Subcutaneous abdominal adipose tissue (tissue), 5 donors: Measurements from ENCODE around the gene STX10.
"Not testable (repeated sequence)": the region's sequence is repeated elsewhere in the genome, so short reads cannot be mapped to it uniquely, and the experiment has no call there.

Experiments
- H3K27ac ChIP-seq: one replicate; pipeline ENCODE4 v1.7.0; 2013; ENCODE audit warnings: low read depth, mild to moderate bottlenecking, inconsistent platforms, low read length, moderate library complexity
- H3K27me3 ChIP-seq, 5 donors: one replicate each; pipeline ENCODE4 v1.7.0; 2013; ENCODE audit warnings: low read length in 5 of 5, inconsistent platforms in 1 of 5; ENCODE audit not compliant: control insufficient read depth in 5 of 5, insufficient read depth in 4 of 5
- H3K36me3 ChIP-seq, 5 donors: one replicate each; pipeline ENCODE4 v1.7.0; 2013; ENCODE audit warnings: low read length in 5 of 5; ENCODE audit not compliant: control insufficient read depth in 5 of 5, insufficient read depth in 5 of 5
- H3K4me1 ChIP-seq, 5 donors: one replicate each; pipeline ENCODE4 v1.7.0; 2013; ENCODE audit warnings: low read length in 5 of 5, mild to moderate bottlenecking in 3 of 5, moderate library complexity in 1 of 5; ENCODE audit not compliant: control insufficient read depth in 5 of 5, insufficient read depth in 5 of 5
- H3K4me3 ChIP-seq, 5 donors: one replicate each; pipeline ENCODE4 v1.7.0; 2013; ENCODE audit warnings: low read length in 5 of 5, low read depth in 1 of 5
- H3K9ac ChIP-seq, 5 donors: one replicate each; pipeline ENCODE4 v1.7.0; 2013; ENCODE audit warnings: low read length in 5 of 5, mild to moderate bottlenecking in 4 of 5, moderate library complexity in 3 of 5
- H3K9me3 ChIP-seq, 5 donors: one replicate each; pipeline ENCODE4 v1.7.0; 2013; ENCODE audit warnings: low read length in 5 of 5; ENCODE audit not compliant: control insufficient read depth in 5 of 5
- donor health status: healthy.
- donor health status: healthy.
- donor health status: healthy.
- donor health status: healthy.
- donor health status: healthy.

The STX10 gene

GRCh38 chr19:13181747-13182388, 31.7 kb upstream of the STX10 start:
- Histone ChIP-seq H3K27ac (no peak overlapping the region), H3K27me3 (no peaks in the 10 kb centered on the region), H3K9me3 (no peaks in the 10 kb centered on the region), H3K36me3 (no peaks in the 10 kb centered on the region), H3K4me1 (peaks cover 0 to 14% (median 9%) of the 10 kb centered on the region in 5 donors), H3K4me3 (no peak overlapping the region), H3K9ac (peak overlapping the region in 1 of 5 donors; percentile 48)

GRCh38 chr19:13178291-13178690, 28.1 kb upstream of the STX10 start:
- H3K9me3 ChIP-seq, H3K36me3 ChIP-seq, H3K27me3 ChIP-seq, H3K9ac ChIP-seq, H3K27ac ChIP-seq, H3K4me3 ChIP-seq: not testable (repeated sequence)
- H3K4me1 ChIP-seq = peaks cover 0 to 15% (median 9%) of the 10 kb centered on the region in 5 donors

GRCh38 chr19:13177584-13177983, 27.4 kb upstream of the STX10 start:
- H3K27ac ChIP-seq, H3K4me3 ChIP-seq, H3K9ac ChIP-seq, H3K27me3 ChIP-seq, H3K9me3 ChIP-seq, H3K36me3 ChIP-seq: not testable (repeated sequence)
- H3K4me1 ChIP-seq = peaks cover 0 to 21% (median 15%) of the 10 kb centered on the region in 5 donors

GRCh38 chr19:13176345-13176744, 26.2 kb upstream of the STX10 start:
- peaks cover 0 to 18% (median 13%) of the 10 kb centered on the region in 5 donors for H3K4me1 ChIP-seq
- no peak overlapping the region for H3K27ac ChIP-seq
- H3K4me3 ChIP-seq = no peak overlapping the region
- H3K9me3 ChIP-seq = no peaks in the 10 kb centered on the region
- no peak overlapping the region for H3K9ac ChIP-seq
- no peaks in the 10 kb centered on the region for H3K27me3 ChIP-seq
- H3K36me3 ChIP-seq = no peaks in the 10 kb centered on the region

- peaks cover 2 to 25% (median 13%) of the 10 kb centered on the region in 5 donors for H3K4me1 ChIP-seq
- H3K27me3 ChIP-seq = no peaks in the 10 kb centered on the region
- H3K27ac ChIP-seq = peak overlapping the region; percentile 50
- H3K4me3 ChIP-seq = no peak overlapping the region
- H3K9me3 ChIP-seq = no peaks in the 10 kb centered on the region
- H3K36me3 ChIP-seq = no peaks in the 10 kb centered on the region
- no peak overlapping the region for H3K9ac ChIP-seq
Observed at GRCh38 chr19:13173139-13173737, 23.1 kb upstream of the STX10 start.

- H3K9me3 ChIP-seq = no peaks in the 10 kb centered on the region
- H3K27me3 ChIP-seq = no peaks in the 10 kb centered on the region
- H3K27ac ChIP-seq = peak overlapping the region; percentile 50
- peak overlapping the region in 4 of 5 donors; percentile 2 to 53 (median 50) for H3K9ac ChIP-seq
- peak overlapping the region in 2 of 5 donors; percentile 24 to 29 for H3K4me3 ChIP-seq
- H3K36me3 ChIP-seq = no peaks in the 10 kb centered on the region
- peaks cover 2 to 31% (median 19%) of the 10 kb centered on the region in 5 donors for H3K4me1 ChIP-seq
Observed at GRCh38 chr19:13172346-13173138, 22.4 kb upstream of the STX10 start.

- Histone ChIP-seq H3K4me3 (no peak overlapping the region), H3K36me3 (no peaks in the 10 kb centered on the region), H3K9ac (no peak overlapping the region), H3K9me3 (no peaks in the 10 kb centered on the region), H3K27ac (no peak overlapping the region), H3K27me3 (no peaks in the 10 kb centered on the region), H3K4me1 (peaks cover 5 to 42% (median 30%) of the 10 kb centered on the region in 5 donors)
Observed at GRCh38 chr19:13171146-13171545, 21.0 kb upstream of the STX10 start.

GRCh38 chr19:13169769-13170168, 19.6 kb upstream of the STX10 start:
- H3K27me3 ChIP-seq = no peaks in the 10 kb centered on the region
- H3K9ac ChIP-seq = no peak overlapping the region
- no peak overlapping the region for H3K4me3 ChIP-seq
- H3K4me1 ChIP-seq = peaks cover 6 to 52% (median 36%) of the 10 kb centered on the region in 5 donors
- H3K27ac ChIP-seq = peak overlapping the region; percentile 67
- no peaks in the 10 kb centered on the region for H3K9me3 ChIP-seq
- H3K36me3 ChIP-seq = no peaks in the 10 kb centered on the region

GRCh38 chr19:13166151-13166550, 16.0 kb upstream of the STX10 start:
- peaks cover 17 to 68% (median 49%) of the 10 kb centered on the region in 5 donors for H3K4me1 ChIP-seq
- H3K36me3 ChIP-seq, H3K9ac ChIP-seq, H3K4me3 ChIP-seq, H3K9me3 ChIP-seq, H3K27me3 ChIP-seq: not testable (repeated sequence)
- peak overlapping the region; percentile 84 for H3K27ac ChIP-seq
